Ovary (tissue), 9 donors: Measurements from ENCODE around the gene PLEKHA6. TPM values are rescaled to one million over a fixed set of nuclear protein-coding genes. Genes with fewer than 3 reads are reported as not detected.

Experiments
- DNase-seq, 5 donors: peaks; one replicate each; pipeline ENCODE4 v3.0.0-alpha.2; 2019 to 2020
- H3K27ac ChIP-seq, 2 donors: fragments of 200-600 bp; one replicate each; pipeline versions ENCODE4 v1.5.1 to v1.8.0; 2019 to 2022
- H3K27me3 ChIP-seq: fragments of 200-600 bp; one replicate; pipeline ENCODE4 v1.8.0; 2022
- H3K36me3 ChIP-seq: fragments of 200-600 bp; sonication (generic); one replicate; pipeline ENCODE4 v1.5.1; 2019
- H3K4me1 ChIP-seq: one replicate; pipeline ENCODE4 v1.8.1; 2013; ENCODE audit warnings: mild to moderate bottlenecking, moderate library complexity; ENCODE audit not compliant: insufficient read depth
- H3K4me3 ChIP-seq: fragments of 200-600 bp; sonication (generic); one replicate; pipeline ENCODE4 v1.5.1; 2017
- H3K9me3 ChIP-seq, 2 donors: fragments of 200-600 bp in 1 of 2; sonication (generic) in 1 of 2; one replicate each; pipeline versions ENCODE4 v1.5.1 to v1.8.1; 2013 to 2019; ENCODE audit warnings: mild to moderate bottlenecking in 1 of 2, moderate library complexity in 1 of 2
- EP300 ChIP-seq: sonication (generic); formaldehyde crosslinking; IDR thresholded peaks from one replicate; pipeline ENCODE4 v1.6.1; 2017; ENCODE audit warnings: antibody characterized with exemption
- POLR2A ChIP-seq: fragments of 450-650 bp; IDR thresholded peaks from one replicate; pipeline ENCODE4 v1.6.1; 2017; ENCODE audit warnings: antibody characterized with exemption, mild to moderate bottlenecking, moderate library complexity
- WGBS, 3 donors: extraction: QIAGEN DNeasy Blood & Tissue Kit in 1 of 3; methylation state at CpG; one replicate each; pipeline versions ENCODE4 v1.1.5 to v1.1.7; 2013 to 2017; 5-methylcytosine and 5-hydroxymethylcytosine counted together
- intact Hi-C, 4 donors: fragments of 100-400 bp; cut with DNase I; formaldehyde crosslinking; loops; one replicate each; pipeline versions ENCODE4 v1.11.0 to v1.15.1; 2022 to 2023
- polyA plus RNA-seq, 2 donors: library from polyadenylated mRNA; stranded (reverse); fragments of 200-250 nt in 1 of 2; fragments of 350-450 nt in 1 of 2; fragmentation: Illumina TruSeq in 1 of 2; extraction: RNeasy Lipid Tissue Mini Kit (QIAGEN cat#74804) in 1 of 2; gene quantifications; one replicate each; pipeline ENCODE4 v1.2.3, GENCODE V29; 2013 to 2014
- total RNA-seq, 7 donors: library from RNA; depleted of rRNA in 2 of 7; stranded (reverse); fragments of >200 nt in 2 of 7; fragmentation: NEBNext Ultra II Directional in 3 of 7; extraction: Animal tissue kit (Norgen Biotek cat#: 25700) in 3 of 7; gene quantifications; one replicate each; pipeline versions ENCODE4 v1.1.0 to v1.2.4, GENCODE V29; 2016 to 2023
- TF ChIP-seq, protein P1 (sequence below), 3 donors: fragments of 450-650 bp in 2 of 3; fragments of 200-600 bp in 1 of 3; IDR thresholded peaks; one replicate each; pipeline versions ENCODE4 v1.5.1 to v1.8.0; 2016 to 2022; ENCODE audit warnings: antibody characterized with exemption in 3 of 3, mild to moderate bottlenecking in 1 of 3
- donor health status: DM: no; HTN: no; CAD: no; lungs with moderate emphysema.
- donor health status: DM: no; HTN: no; CAD: no.
- donor health status: Bipolar disorder and iron deficiency.
- donor health status: DM: yes; HTN: yes; CAD: no.
- donor health status: DM: no; HTN: no; CAD: no.
- donor health status: DM: yes; HTN: yes; CAD: no.

PLEKHA6 gene
- total and polyA plus RNA-seq, 9 donors, result 2.3 to 20.5 (median 6.6) TPM

DNA sequence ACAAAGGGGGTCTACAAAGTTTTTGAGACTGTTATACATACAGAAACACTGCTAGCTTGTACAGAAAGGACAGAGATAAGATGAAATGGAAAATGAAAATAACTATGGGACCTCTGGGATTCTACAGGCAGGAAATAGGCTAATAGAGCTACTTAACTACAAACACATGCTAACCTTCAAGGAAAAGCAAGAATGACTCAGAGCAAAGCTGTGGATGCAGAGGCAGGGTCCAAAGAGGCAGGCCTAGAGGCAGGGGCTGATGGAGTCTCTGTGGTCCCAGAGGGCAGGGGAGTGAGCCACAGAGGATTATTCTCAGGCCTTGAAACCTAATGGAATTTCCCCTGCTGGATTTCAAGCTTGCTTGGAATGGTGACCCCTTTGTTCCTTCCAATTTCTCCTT is 127.2 kb downstream of the PLEKHA6 start:
- no peaks in the 10 kb centered on the region for H3K27me3 ChIP-seq
- intact Hi-C loops, result no loop called here
- H3K4me1 ChIP-seq, result no peaks in the 10 kb centered on the region
- H3K9me3 ChIP-seq, result no peaks in the 10 kb centered on the region
- no peak for DNase-seq
- TF ChIP-seq EP300, result no peak
- no peak for TF ChIP-seq POLR2A
- H3K36me3 ChIP-seq, result no peaks in the 10 kb centered on the region
- H3K27ac ChIP-seq, result no peak overlapping the region
- no peak overlapping the region for H3K4me3 ChIP-seq

DNA sequence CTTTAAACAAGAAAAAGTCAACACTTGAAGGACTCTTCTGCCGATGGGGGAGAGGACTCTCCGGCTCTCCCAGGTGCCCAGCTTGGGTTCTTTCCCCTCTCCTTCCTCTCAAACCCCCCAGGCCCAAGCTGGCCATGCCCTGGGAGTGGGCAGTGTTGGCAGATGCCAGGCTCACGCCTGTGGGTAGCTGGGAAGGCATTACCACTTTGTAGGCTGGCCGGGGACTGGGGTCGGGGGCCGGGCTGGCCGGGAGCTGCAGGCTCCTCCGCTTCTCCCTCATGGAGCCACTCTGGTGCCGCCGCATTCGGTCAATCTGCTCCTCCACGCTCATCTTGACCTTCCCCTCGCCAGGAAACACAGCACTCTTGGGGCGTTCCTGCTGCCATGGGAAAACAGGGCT is 129.5 kb downstream of the PLEKHA6 start:
- intact Hi-C loops, result no loop called here
- H3K9me3 ChIP-seq, result no peaks in the 10 kb centered on the region
- H3K4me1 ChIP-seq, result no peaks in the 10 kb centered on the region
- H3K27me3 ChIP-seq, result no peaks in the 10 kb centered on the region
- no peaks in the 10 kb centered on the region for H3K36me3 ChIP-seq
- H3K4me3 ChIP-seq, result no peak overlapping the region
- H3K27ac ChIP-seq, result no peak overlapping the region
- TF ChIP-seq POLR2A, result no peak
- 92 to 97% (median 94%) methylated on average over 13 to 14 of the region's 14 CpGs for WGBS, 3 donors
- DNase-seq, result no peak

DNA sequence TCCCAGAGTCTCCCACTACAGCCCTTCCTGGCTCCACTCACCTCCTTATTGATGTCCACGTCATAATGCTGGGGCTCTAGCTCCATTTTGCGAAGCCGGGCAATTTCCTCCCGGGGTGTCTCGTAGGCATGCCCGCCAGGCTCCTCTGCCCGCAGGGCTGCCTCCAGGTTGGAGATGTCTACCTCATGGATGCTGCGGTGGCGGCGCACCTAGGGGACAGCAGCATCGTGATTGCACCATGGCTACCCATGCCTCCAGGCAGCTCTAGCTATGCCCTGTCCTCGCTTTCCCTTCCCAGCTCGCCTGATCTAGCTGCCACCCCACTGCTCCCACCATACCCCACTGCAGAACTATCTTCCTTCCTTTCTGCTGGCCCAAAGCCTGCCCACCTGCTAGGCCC is 130.8 kb downstream of the PLEKHA6 start:
- Histone ChIP-seq H3K36me3 (no peaks in the 10 kb centered on the region), H3K27me3 (no peaks in the 10 kb centered on the region), H3K4me1 (no peaks in the 10 kb centered on the region), H3K4me3 (no peak overlapping the region), H3K27ac (no peak overlapping the region), H3K9me3 (no peaks in the 10 kb centered on the region)
- no peak for DNase-seq
- WGBS, 3 donors, result 96% methylated on average over 13 of the region's 13 CpGs
- TF ChIP-seq, protein P1, sequence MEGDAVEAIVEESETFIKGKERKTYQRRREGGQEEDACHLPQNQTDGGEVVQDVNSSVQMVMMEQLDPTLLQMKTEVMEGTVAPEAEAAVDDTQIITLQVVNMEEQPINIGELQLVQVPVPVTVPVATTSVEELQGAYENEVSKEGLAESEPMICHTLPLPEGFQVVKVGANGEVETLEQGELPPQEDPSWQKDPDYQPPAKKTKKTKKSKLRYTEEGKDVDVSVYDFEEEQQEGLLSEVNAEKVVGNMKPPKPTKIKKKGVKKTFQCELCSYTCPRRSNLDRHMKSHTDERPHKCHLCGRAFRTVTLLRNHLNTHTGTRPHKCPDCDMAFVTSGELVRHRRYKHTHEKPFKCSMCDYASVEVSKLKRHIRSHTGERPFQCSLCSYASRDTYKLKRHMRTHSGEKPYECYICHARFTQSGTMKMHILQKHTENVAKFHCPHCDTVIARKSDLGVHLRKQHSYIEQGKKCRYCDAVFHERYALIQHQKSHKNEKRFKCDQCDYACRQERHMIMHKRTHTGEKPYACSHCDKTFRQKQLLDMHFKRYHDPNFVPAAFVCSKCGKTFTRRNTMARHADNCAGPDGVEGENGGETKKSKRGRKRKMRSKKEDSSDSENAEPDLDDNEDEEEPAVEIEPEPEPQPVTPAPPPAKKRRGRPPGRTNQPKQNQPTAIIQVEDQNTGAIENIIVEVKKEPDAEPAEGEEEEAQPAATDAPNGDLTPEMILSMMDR (IDR thresholded peaks at IDR 0.05), result no peak
- TF ChIP-seq EP300 (no peak), POLR2A (no peak)
- intact Hi-C loops, result no loop called here

DNA sequence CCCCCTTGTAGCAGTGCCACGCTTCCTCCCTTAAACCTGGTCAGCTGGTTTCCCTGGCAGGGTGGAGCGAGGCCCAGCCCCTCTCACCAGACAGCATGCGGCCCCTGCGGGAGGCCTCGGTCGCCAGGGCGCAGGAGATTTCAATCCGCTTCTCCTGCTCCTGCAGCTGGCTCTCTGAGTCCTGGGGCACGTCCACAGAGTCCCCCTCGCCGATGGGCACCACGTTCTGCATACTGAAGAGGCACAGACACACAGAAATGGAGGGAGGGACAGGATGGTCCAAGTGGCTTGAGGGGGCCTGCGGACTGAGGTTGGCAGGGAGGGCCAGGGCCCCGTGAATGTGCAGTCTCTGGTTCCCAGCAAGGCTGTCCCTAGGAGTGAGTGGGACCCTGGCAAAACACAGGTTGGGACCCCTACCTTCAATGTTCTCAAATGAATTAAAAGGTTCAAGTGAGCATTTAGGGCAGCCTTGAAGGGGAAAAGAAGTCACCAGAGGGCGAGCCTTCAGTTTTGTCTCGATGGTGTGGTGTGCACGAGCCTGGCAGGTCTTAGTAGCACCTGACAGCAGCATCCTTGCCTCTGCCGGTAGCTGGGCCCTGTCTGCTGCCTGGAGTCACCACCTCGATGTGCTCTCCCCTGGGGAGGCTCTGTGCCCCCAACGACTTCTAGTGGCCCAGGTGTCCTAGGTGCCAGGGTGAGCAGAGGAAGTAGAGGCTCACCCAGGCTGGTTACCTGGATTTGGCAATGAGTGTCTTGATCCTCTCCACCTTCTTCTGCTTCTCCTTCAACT is 131.5 kb downstream of the PLEKHA6 start:
- Histone ChIP-seq H3K4me1 (no peaks in the 10 kb centered on the region), H3K27me3 (no peaks in the 10 kb centered on the region), H3K4me3 (no peak overlapping the region), H3K36me3 (no peaks in the 10 kb centered on the region), H3K9me3 (no peaks in the 10 kb centered on the region), H3K27ac (no peak overlapping the region)
- intact Hi-C loops, result no loop called here
- DNase-seq, result no peak
- TF ChIP-seq, protein P1 (IDR thresholded peaks at IDR 0.05), result no peak
- TF ChIP-seq EP300, result no peak
- 86 to 90% (median 88%) methylated on average over 20 of the region's 20 CpGs for WGBS, 3 donors

DNA sequence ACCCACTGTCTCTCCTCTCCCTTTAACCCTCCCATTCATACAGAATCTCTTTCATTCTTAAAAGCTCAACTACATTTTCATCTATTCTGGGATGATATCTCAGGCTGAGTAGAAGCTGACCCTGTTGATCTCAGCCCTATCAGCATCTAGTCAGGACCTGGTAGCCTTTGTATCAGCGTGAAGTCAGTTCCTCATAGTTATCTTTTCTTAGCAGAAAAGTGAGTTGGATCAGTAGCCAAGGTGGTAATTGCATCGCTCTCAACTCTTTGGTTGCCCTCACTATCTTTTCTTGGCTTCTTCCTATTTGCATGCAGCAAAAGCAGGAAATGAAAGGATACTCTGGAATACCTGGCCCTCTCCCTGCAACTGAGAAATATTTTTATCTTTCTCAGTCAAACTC is 132.4 kb downstream of the PLEKHA6 start:
- no peaks in the 10 kb centered on the region for H3K27me3 ChIP-seq
- TF ChIP-seq POLR2A (no peak), EP300 (no peak)
- TF ChIP-seq, protein P1 (IDR thresholded peaks at IDR 0.05), result no peak
- no peak overlapping the region for H3K27ac ChIP-seq
- H3K4me3 ChIP-seq, result no peak overlapping the region
- 98% methylated on average over 2 of the region's 2 CpGs for WGBS, 3 donors
- DNase-seq, result no peak
- H3K9me3 ChIP-seq, result no peaks in the 10 kb centered on the region
- intact Hi-C loops, result no loop called here
- H3K36me3 ChIP-seq, result no peaks in the 10 kb centered on the region
- no peaks in the 10 kb centered on the region for H3K4me1 ChIP-seq
